Mesenchymal stem cell (in vitro differentiated cells and primary cell): ENCODE measurements around the gene SPINK5.

Experiments
- DNase-seq: peaks from one replicate; pipeline ENCODE4 v3.0.0-alpha.2; 2013
- H2AFZ ChIP-seq: one replicate; pipeline ENCODE4 v1.6.1; 2013; ENCODE audit warnings: low read depth, mild to moderate bottlenecking, control low read depth, inconsistent platforms, low read length, moderate library complexity
- H2AK5ac ChIP-seq: 2 replicates; pipeline ENCODE4 v1.6.1; 2013; ENCODE audit warnings: low read length, moderate library complexity, mild to moderate bottlenecking, inconsistent platforms; ENCODE audit not compliant: severe bottlenecking
- H2BK120ac ChIP-seq: one replicate; pipeline ENCODE4 v1.6.1; 2013; ENCODE audit warnings: low read depth, mild to moderate bottlenecking, inconsistent platforms, low read length, moderate library complexity
- H2BK12ac ChIP-seq, 2 experiments: one replicate each; pipeline ENCODE4 v1.6.1; 2013; ENCODE audit warnings: inconsistent platforms in 2 of 2, low read length in 2 of 2, mild to moderate bottlenecking in 2 of 2, moderate library complexity in 2 of 2, control low read depth in 1 of 2
- H2BK15ac ChIP-seq: one replicate; pipeline ENCODE4 v1.6.1; 2013; ENCODE audit warnings: mild to moderate bottlenecking, low read depth, inconsistent platforms; ENCODE audit not compliant: poor library complexity, severe bottlenecking
- H2BK5ac ChIP-seq: 2 replicates; pipeline ENCODE4 v1.6.1; 2013; ENCODE audit warnings: low read depth, mild to moderate bottlenecking, low read length, control low read depth, inconsistent platforms; ENCODE audit not compliant: poor library complexity, severe bottlenecking
- H3K14ac ChIP-seq, 2 experiments: one replicate each; pipeline ENCODE4 v1.6.1; 2013; ENCODE audit warnings: inconsistent platforms in 2 of 2, low read length in 2 of 2, control low read depth in 1 of 2, mild to moderate bottlenecking in 1 of 2, moderate library complexity in 1 of 2
- H3K18ac ChIP-seq, 2 experiments: one replicate each; pipeline ENCODE4 v1.6.1; 2013; ENCODE audit warnings: inconsistent platforms in 2 of 2, low read length in 2 of 2, control low read depth in 1 of 2, low read depth in 1 of 2, mild to moderate bottlenecking in 1 of 2
- H3K23ac ChIP-seq, 2 experiments: one replicate each; pipeline ENCODE4 v1.6.1; 2013; ENCODE audit warnings: inconsistent platforms in 2 of 2, low read length in 2 of 2, mild to moderate bottlenecking in 2 of 2, moderate library complexity in 2 of 2, control low read depth in 1 of 2
- H3K27ac ChIP-seq: 2 replicates; pipeline ENCODE4 v1.5.1; 2013; ENCODE audit warnings: mild to moderate bottlenecking, moderate library complexity, low read length, control low read depth, inconsistent platforms; ENCODE audit not compliant: poor library complexity, severe bottlenecking
- H3K27me3 ChIP-seq, 2 experiments: 2 replicates each; pipeline versions ENCODE4 v1.6.1 to v1.7.0; 2013; ENCODE audit warnings: low read length in 2 of 2, mild to moderate bottlenecking in 2 of 2, moderate library complexity in 2 of 2, control low read depth in 1 of 2, inconsistent platforms in 1 of 2; ENCODE audit not compliant: control insufficient read depth in 1 of 2, insufficient read depth in 1 of 2
- H3K36me3 ChIP-seq, 2 experiments: 2 replicates each; pipeline versions ENCODE4 v1.6.1 to v1.7.0; 2013; ENCODE audit warnings: low read length in 2 of 2, control low read depth in 1 of 2, inconsistent platforms in 1 of 2, low read depth in 1 of 2, mild to moderate bottlenecking in 1 of 2; ENCODE audit not compliant: insufficient read depth in 2 of 2, control insufficient read depth in 1 of 2
- H3K4ac ChIP-seq, 2 experiments: one replicate each; pipeline ENCODE4 v1.6.1; 2013; ENCODE audit warnings: inconsistent platforms in 2 of 2, low read length in 2 of 2, mild to moderate bottlenecking in 2 of 2, moderate library complexity in 2 of 2, control low read depth in 1 of 2, low read depth in 1 of 2
- H3K4me1 ChIP-seq: 2 replicates; pipeline ENCODE4 v1.6.1; 2013; ENCODE audit warnings: low read depth, low read length, control low read depth; ENCODE audit not compliant: control insufficient read depth, insufficient read depth
- H3K4me2 ChIP-seq: 2 replicates; pipeline ENCODE4 v1.6.1; 2013; ENCODE audit warnings: low read length, mild to moderate bottlenecking, inconsistent platforms; ENCODE audit not compliant: poor library complexity, severe bottlenecking
- H3K4me3 ChIP-seq, 2 experiments: 2 replicates each; pipeline versions ENCODE4 v1.5.1 to v1.7.0; 2013; ENCODE audit warnings: low read length in 2 of 2, mild to moderate bottlenecking in 2 of 2, control low read depth in 1 of 2, low read depth in 1 of 2; ENCODE audit not compliant: insufficient read depth in 1 of 2
- H3K79me1 ChIP-seq: replicated peaks from 2 replicates; pipeline ENCODE4 v1.6.1; 2013; ENCODE audit warnings: mild to moderate bottlenecking, control low read depth, low read length, inconsistent platforms; ENCODE audit not compliant: poor library complexity, severe bottlenecking
- H3K9ac ChIP-seq: 2 replicates; pipeline ENCODE4 v1.7.0; 2013; ENCODE audit warnings: mild to moderate bottlenecking, low read length, moderate library complexity
- H3K9me3 ChIP-seq: 2 replicates; pipeline ENCODE4 v1.7.0; 2013; ENCODE audit warnings: mild to moderate bottlenecking, low read length; ENCODE audit not compliant: control insufficient read depth
- H4K8ac ChIP-seq: one replicate; pipeline ENCODE4 v1.6.1; 2013; ENCODE audit warnings: inconsistent platforms, mild to moderate bottlenecking, low read length, moderate library complexity
- H4K91ac ChIP-seq: one replicate; pipeline ENCODE4 v1.6.1; 2013; ENCODE audit warnings: mild to moderate bottlenecking, low read length, inconsistent platforms
- WGBS: methylation state at CpG from one replicate; pipeline ENCODE4 v1.1.7; 2013; ENCODE audit warnings: mixed read lengths; 5-methylcytosine and 5-hydroxymethylcytosine counted together

The SPINK5 gene

GRCh38 chr5:148090773-148091250, 27.0 kb downstream of the SPINK5 start:
- DNase-seq, result peak; percentile 6
- H4K8ac ChIP-seq, result no peak overlapping the region

DNA sequence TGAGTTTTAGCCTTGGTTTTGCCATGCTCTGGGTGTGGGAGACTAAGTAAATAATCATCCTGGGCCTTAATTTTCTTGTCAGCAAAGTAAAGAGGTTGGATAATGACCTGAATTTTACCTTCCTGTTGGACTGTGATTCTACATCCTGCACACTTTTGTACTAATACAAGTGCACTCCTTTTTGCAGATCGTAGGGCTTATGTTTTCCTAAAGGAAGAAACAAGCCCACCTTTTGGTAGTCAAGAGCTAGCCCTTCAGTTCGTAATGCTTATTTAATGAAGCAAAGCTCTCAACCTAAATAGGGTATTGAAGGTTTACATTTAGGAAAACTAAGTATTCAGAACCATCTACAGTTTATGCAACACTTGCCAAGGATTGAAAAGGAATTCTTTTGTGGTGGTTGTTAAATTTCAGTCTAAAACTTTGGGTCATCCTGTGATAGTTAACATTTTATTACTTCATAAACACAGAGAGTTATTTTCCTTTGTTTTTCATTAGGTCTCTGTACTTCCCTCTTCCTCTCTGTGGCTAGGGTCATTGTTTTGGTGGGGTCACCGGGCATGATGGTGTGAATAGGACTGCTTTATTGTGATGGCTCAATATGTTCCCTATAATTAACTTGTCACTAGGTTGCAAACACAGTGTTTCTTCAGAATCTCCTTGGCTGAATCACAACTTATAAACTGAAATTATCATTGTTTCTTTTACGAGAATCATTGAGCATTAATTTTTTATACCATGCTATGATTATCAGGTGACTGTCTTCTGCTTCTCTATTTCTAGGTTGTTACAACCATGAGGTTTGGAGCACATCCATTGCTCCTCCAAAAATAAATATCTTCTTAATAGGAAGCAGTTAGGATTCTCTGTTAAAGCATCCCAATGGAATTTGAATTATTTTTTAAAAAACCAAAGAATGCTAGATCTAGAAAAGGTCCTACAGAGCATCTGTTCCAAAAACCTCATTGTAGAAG, 28.5 kb downstream of the SPINK5 start:
- Histone ChIP-seq H4K8ac (no peak overlapping the region), H2BK15ac (no peak overlapping the region), H3K27ac (no peak overlapping the region), H2BK12ac (no peak overlapping the region), H2AK5ac (no peak overlapping the region), H3K4ac (no peak overlapping the region), H2AFZ (no peak overlapping the region), H3K18ac (no peak overlapping the region), H3K4me2 (no peak overlapping the region), H4K91ac (no peak overlapping the region), H3K36me3 (no peaks in the 10 kb centered on the region), H2BK120ac (no peak overlapping the region), H3K9me3 (no peaks in the 10 kb centered on the region), H3K9ac (no peak overlapping the region), H3K23ac (no peak overlapping the region), H3K4me3 (no peak overlapping the region), H3K4me1 (no peaks in the 10 kb centered on the region), H2BK5ac (no peak overlapping the region), H3K79me1 (no peaks in the 10 kb centered on the region), H3K14ac (no peak overlapping the region), H3K27me3 (no peaks in the 10 kb centered on the region)
- WGBS, result 60% methylated on average over 1 of the region's 4 CpGs
- no peak for DNase-seq

More at GRCh38 chr5:148090773-148091250, 27.0 kb downstream of the SPINK5 start:
- H2BK120ac ChIP-seq, result no peak overlapping the region
- H3K4me1 ChIP-seq, result no peaks in the 10 kb centered on the region
- no peak overlapping the region for H2BK5ac ChIP-seq
- H3K18ac ChIP-seq, result no peak overlapping the region
- H3K4ac ChIP-seq, result no peak overlapping the region
- no peak overlapping the region for H3K14ac ChIP-seq
- no peak overlapping the region for H3K23ac ChIP-seq
- H3K9me3 ChIP-seq, result no peaks in the 10 kb centered on the region
- 46% methylated on average over 7 of the region's 7 CpGs for WGBS
- H3K4me3 ChIP-seq, result no peak overlapping the region
- H3K27ac ChIP-seq, result no peak overlapping the region
- no peaks in the 10 kb centered on the region for H3K36me3 ChIP-seq
- no peak overlapping the region for H2BK12ac ChIP-seq
- no peak overlapping the region for H2AK5ac ChIP-seq
- no peak overlapping the region for H4K91ac ChIP-seq
- no peak overlapping the region for H3K4me2 ChIP-seq
- H3K9ac ChIP-seq, result no peak overlapping the region
- no peaks in the 10 kb centered on the region for H3K27me3 ChIP-seq
- no peak overlapping the region for H2AFZ ChIP-seq
- H2BK15ac ChIP-seq, result no peak overlapping the region
- H3K79me1 ChIP-seq, result no peaks in the 10 kb centered on the region

DNA sequence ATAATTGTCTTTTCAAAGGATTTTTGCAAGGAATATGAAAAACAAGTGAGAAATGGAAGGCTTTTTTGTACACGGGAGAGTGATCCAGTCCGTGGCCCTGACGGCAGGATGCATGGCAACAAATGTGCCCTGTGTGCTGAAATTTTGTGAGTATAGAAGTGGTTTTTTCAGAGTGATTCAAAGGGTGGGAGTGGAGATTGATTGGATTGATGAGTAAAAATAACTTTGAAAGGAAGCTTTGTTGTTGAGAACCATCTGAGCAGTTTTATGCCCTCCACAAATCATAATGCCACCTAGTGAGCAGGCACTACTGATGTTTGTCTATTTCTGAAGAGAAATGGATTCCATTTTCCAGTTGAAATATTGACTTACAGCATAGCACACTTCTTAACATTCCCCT, 30.6 kb downstream of the SPINK5 start:
- H4K8ac ChIP-seq, result no peak overlapping the region

GRCh38 chr5:148104226-148104625, 40.4 kb downstream of the SPINK5 start:
- no peak overlapping the region for H4K8ac ChIP-seq
- no peak overlapping the region for H4K91ac ChIP-seq
- no peak overlapping the region for H2BK5ac ChIP-seq
- H3K4ac ChIP-seq, result no peak overlapping the region
- H3K23ac ChIP-seq, result no peak overlapping the region
- H2BK120ac ChIP-seq, result no peak overlapping the region
- no peak overlapping the region for H2AFZ ChIP-seq
- no peak overlapping the region for H3K27ac ChIP-seq
- no peaks in the 10 kb centered on the region for H3K36me3 ChIP-seq
- no peak overlapping the region for H3K9ac ChIP-seq
- H2AK5ac ChIP-seq, result no peak overlapping the region
- no peak overlapping the region for H2BK12ac ChIP-seq
- no peaks in the 10 kb centered on the region for H3K27me3 ChIP-seq
- no peak overlapping the region for H3K14ac ChIP-seq
- no peak overlapping the region for H3K4me2 ChIP-seq
- no peak overlapping the region for H3K4me3 ChIP-seq
- H3K79me1 ChIP-seq, result no peaks in the 10 kb centered on the region
- WGBS, result 100% methylated on average over 1 of the region's 1 CpG
- no peak for DNase-seq
- H3K9me3 ChIP-seq, result no peaks in the 10 kb centered on the region
- H2BK15ac ChIP-seq, result no peak overlapping the region
- no peak overlapping the region for H3K18ac ChIP-seq
- H3K4me1 ChIP-seq, result no peaks in the 10 kb centered on the region

More for the DNA sequence above, 30.6 kb downstream of the SPINK5 start:
- Histone ChIP-seq H3K4me1 (no peaks in the 10 kb centered on the region), H3K27me3 (no peaks in the 10 kb centered on the region), H2BK15ac (no peak overlapping the region), H3K4me2 (no peak overlapping the region), H3K4ac (no peak overlapping the region), H3K18ac (no peak overlapping the region), H4K91ac (no peak overlapping the region), H3K23ac (no peak overlapping the region), H3K36me3 (no peaks in the 10 kb centered on the region), H2BK5ac (no peak overlapping the region), H3K4me3 (no peak overlapping the region), H2AFZ (no peak overlapping the region), H3K79me1 (no peaks in the 10 kb centered on the region), H2BK12ac (no peak overlapping the region), H3K27ac (no peak overlapping the region), H2BK120ac (no peak overlapping the region), H2AK5ac (no peak overlapping the region), H3K14ac (no peak overlapping the region), H3K9me3 (no peaks in the 10 kb centered on the region), H3K9ac (no peak overlapping the region)
- no peak for DNase-seq
- WGBS, result 98% methylated on average over 3 of the region's 3 CpGs
